CD4-positive, alpha-beta T cell treated with Interleukin-2 at 100 ng/mL for 4 hours (primary cell): ENCODE data around the gene FGFRL1.
A peak's percentile ranks its signal among the peaks of the same experiment; 100 is the strongest.

ENCODE experiments used
- DNase-seq: peaks from one replicate; pipeline ENCODE4 v3.0.0-alpha.2; 2020; ENCODE audit warnings: low spot score

Gene FGFRL1

GRCh38 chr4:1011022-1011665 lies at the start of gene FGFRL1:
Gene FGFRL1 (plus strand): TSS chr4:1011626. CDS start chr4:1012486, 860 bp downstream.
- DNase-seq: peak; percentile 93

DNA sequence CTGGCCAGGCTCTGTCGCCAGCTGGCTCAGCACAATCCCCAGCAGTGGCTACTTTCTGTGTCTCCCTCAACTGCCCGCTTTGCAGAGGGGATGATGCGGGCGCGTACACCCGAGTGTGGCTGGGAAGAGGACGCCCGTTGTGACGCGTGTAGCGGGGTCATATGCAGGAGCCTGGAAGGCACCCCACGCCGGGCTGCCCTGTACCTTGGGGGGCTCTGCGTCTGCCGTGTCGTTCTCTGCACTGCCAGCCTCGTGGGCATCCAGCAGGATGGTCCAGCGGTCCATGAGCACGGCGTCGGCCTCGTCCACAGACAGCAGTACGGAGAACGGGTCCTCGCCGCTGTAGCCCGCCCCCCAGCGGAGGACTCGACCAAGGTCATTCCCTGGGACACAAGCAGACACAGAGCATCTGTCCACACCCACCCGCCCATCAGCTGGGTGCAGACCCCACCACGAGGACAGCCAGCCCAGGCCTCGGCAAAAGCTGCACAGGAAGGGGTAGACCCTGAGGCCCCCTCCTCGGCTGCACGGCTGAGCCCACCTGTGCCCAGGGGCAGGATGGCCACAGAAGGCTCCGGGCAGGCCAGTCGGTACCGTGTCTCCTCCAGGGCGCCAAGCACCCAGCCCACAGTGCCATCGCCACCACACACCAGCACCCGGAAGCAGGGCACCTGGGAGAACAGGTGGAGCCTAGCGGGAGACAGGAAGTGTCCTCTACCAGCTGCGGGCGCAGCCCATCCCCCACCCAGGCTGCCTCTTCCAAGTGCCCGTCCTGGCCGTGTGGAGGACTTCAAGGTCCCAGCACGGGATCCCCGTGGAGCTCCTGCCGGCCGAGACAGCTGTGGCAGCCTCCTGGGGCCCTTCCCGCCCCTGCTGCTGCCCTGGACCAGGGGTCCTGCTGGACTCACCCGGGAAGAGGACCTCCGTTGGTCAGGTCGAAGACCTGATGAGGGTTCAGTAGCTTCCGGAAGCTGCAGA lies 48.9 kb upstream of the FGFRL1 start:
- DNase-seq: no peak

GRCh38 chr4:963276-964225 lies 47.9 kb upstream of the FGFRL1 start:
- DNase-seq: no peak

DNA sequence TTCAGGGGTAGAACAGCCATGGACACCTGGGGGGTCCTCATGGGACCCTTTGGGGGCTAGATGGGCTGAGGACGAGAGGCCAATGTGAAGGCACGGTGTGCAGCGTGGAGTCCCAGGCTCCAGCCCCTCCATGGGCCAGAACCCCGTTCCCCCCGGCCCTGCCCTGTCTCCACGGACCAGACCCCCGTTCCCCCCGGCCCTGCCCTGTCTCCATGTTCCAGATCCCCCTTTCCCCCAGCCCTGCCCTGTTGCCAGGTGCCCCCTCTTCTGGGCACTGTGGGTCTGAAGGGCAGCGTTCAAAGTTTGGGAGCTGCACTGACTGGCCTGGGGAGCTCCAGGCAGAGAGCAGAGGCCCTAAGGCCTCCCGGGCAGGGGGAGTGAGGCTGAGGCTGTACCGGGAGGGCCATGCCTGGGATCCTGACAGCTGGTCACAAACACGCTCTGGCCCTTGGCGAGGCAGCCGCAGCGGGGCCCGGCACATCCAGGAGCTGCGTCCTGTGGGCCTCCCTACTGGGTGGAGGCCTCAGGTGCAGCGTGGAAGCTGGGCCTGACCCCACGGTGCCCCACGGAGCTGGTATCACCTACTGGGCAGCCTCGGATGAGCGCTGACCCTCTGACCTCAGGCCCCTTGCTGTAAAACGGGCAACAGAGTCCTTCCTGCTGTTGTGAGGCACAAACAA lies 46.9 kb upstream of the FGFRL1 start:
- no peak for DNase-seq

DNA sequence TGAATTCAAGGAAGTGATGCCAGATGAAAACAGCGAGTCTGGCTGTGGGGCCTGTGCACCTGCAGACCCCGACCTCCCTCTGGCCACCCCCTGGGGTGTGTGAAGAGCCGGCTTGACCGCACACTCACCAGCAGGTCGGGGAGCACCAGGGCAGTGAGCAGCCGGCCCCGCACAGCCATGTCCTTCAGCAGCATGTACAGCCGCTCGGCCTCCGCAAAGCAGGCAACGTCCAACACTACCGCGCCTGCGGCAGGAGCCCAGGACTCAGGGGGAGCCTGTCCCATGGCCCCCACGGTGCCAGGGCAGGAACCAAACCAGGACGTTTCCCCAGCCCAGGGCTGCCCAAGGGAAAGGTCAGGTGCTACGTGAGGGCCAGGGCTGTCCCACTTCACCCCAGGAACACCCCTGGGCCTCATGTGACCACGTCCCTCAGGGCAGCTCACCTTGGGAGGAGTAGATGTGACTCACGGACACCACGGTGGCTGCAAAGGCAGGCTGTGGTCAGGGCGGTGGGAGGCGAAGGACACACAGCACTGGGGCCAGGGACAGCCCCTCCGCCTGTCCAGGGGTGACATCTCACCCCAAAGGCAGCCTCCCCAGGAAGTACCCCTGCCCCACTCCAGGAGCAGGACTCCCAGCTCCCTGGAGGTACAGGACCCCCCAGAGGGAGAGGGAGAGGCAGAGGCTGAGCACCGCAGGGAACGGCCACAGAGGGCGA lies 46.2 kb upstream of the FGFRL1 start:
- DNase-seq: no peak

GRCh38 chr4:965766-966134 lies 45.7 kb upstream of the FGFRL1 start:
- DNase-seq: no peak

DNA sequence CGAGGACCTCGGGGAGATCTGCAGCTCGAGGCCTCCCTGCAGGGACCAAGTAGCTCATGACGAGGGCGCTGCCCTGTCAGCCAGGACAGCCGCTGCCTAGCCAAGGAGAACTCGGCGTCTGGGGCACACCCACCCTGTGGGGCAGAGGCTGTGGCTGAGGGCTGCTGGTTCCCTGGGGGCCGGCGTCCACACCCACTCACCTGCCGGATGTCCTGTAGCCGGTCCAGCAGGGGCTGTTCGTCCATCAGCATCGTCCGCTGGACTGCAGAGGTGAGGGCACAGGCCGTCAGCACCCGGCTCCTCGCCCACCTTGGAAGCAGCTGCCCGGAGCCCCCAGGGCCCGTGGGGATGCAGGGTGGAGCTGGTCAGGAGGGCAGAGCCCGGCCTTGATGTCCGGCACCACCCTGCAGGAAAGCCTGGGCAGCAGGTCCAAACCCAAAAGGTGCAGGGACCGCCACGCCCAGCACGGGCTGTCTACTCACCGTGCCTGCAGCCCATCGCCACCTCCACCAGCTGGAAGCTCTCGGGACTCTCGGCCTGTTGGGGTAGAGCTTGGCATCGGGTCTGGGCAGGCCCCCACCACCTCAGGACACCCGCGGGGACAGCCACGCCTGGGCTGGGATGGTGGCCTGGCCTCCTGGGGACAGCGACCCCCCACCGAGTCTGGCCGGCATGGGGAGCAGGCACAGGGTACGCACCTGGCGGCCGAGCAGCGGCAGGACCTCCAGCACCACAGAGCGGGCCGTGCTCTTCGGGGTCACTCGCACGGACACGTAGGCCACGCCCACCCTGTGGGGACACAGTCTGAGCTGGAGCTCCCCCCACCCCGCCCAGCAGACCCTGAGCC lies 44.9 kb upstream of the FGFRL1 start:
- DNase-seq: no peak

DNA sequence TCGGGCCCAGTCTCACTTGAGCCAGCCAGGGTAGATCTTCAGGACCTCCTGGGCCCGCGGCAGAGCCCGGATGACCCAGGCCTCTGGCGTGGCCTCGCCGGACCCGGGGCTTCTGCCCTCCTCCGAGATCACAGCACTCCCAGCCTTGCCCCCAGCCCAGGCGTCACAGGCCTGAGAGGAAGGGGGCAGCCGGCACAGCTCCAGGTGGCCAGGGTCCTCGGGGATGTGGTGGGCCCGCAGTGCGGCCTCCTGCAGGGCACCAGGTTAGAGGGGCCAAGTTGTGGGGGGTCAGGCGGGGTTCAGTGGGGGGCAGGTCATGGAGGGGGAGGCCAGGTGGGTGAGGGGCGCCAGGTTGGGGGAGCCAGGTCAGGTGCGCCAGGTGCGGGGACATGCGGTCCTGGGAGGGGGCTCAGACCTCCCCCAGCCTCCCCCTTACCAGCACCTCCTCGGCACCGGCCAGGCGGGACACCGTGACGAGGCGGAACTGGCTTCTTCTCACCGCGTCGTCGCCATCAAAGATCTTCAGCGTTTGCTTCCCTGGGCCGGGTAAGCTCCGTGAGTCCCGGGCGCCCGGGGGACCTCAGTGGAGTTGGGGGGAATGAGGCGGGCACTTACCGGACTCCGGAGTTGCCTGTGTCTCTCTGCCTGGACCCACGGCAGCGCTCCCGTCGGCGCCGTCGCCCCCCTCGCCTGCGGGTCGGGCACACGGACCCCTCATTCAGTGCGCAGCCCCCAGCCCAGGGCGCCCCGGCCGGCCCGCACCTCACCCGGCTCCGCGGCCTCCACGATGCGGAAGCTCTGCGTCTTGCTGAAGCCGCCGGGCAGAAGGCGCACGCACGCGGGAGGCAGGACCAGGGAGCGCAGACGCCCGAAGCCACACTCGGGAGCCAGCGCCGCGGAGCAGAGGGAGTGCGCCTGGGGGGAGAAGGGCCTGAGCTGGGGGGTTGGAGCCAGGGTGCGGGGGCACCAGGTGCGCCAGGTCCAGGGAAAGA lies 44.0 kb upstream of the FGFRL1 start:
- no peak for DNase-seq

DNA sequence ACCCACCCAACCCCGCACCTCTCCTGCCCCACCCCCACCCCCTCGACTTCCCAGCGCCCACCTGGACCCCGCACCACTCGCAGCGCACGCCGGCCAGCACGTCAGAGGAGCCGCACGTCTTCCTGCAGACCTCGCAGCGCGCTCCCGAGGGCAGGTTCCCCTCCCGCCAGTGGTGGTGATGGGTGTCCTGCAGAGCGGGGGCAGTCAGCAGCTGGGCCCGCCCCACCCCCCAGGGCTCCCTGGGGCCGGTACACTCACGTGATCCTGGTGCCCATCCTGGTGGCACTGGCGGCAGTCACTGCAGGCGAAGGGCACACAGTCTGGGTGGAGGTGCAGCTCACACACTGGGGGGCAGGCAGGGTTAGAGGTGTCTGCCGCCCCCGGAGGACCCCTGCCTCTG lies 43.2 kb upstream of the FGFRL1 start:
- no peak for DNase-seq

DNA sequence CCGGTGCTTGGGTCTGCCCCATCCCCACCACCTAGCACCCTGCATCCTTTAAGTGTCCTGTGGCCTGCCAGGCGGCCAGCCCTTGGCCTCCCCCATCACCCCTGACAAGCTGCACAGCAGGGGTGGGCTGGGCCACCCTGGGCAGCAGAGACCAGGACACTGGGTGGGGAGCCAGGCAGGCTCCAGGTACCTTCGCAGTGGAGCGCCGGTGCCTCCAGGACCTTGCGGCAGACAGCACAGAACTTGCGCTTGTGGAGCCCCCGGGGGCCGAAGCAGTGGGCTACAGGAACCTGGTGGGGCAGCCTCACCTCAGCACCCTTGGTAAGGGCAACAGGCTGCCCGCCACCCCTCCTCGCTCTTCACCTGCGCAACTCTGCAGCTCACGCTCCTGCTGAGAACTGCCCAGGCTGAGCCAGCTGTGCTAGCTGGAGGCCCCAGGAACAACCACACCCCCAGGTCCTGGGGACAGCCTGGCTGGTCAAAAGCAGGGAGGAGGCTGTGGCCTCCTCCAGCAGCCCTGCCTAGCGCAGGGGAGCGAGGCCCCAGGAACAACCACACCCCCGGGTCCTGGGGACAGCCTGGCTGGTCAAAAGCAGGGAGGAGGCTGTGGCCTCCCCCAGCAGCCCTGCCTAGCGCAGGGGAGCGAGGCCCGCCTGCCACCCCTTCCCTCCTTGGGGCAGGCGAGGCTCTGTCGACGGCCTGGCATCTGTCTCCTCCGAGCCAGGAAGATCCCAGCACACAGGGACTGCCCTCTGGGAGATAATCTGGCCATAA lies 42.6 kb upstream of the FGFRL1 start:
- no peak for DNase-seq

DNA sequence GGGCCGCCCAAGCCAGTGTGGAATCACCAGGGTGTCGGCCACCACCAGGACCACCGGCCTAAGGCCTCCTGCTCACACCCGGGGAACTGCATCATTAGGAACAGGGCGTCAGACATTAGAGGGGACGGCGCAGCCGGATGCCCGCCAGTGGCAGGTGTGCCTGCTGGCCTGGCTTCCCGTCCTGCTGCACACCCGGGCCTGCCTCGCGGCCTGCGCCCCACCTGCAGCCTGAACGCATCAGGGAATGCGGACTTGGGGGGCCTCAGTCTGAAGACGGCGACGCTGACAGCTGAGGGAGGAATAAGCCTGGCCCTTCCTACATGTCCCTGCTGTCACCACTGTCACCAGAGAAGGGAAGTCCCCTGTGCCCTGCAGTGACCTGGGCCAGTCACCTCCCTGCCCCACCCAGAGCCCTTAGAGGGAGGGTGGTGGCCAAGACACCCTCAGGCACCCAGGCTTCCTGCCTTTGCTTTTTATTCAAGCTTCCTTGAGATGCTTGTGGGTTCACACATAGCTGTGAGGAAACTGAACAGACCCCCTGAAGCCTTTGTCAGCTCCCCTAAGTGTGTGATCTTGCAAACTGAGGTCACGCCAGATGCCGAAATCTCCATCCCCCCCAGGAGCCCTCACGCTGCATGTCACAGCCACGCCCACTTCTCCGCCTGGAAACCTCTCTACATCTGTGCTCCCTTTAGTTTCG lies 41.2 kb upstream of the FGFRL1 start:
- DNase-seq: peak; percentile 62

GRCh38 chr4:970854-971520 lies 40.4 kb upstream of the FGFRL1 start:
- no peak for DNase-seq

- DNase-seq: no peak
Observed at GRCh38 chr4:971666-972500, 39.5 kb upstream of the FGFRL1 start.

GRCh38 chr4:972651-973424 lies 38.6 kb upstream of the FGFRL1 start:
- peak; percentile 52 for DNase-seq
